ENCODE data around the gene TGFB3. TPM values are rescaled to one million over a fixed set of nuclear protein-coding genes. Genes with fewer than 3 reads are reported as not detected.

TGFB3 gene
- 0.24 TPM for polyA plus RNA-seq (2013, experiment 1 of 2)
- polyA plus RNA-seq (2013, experiment 2 of 2) = 0.21 TPM

DNA sequence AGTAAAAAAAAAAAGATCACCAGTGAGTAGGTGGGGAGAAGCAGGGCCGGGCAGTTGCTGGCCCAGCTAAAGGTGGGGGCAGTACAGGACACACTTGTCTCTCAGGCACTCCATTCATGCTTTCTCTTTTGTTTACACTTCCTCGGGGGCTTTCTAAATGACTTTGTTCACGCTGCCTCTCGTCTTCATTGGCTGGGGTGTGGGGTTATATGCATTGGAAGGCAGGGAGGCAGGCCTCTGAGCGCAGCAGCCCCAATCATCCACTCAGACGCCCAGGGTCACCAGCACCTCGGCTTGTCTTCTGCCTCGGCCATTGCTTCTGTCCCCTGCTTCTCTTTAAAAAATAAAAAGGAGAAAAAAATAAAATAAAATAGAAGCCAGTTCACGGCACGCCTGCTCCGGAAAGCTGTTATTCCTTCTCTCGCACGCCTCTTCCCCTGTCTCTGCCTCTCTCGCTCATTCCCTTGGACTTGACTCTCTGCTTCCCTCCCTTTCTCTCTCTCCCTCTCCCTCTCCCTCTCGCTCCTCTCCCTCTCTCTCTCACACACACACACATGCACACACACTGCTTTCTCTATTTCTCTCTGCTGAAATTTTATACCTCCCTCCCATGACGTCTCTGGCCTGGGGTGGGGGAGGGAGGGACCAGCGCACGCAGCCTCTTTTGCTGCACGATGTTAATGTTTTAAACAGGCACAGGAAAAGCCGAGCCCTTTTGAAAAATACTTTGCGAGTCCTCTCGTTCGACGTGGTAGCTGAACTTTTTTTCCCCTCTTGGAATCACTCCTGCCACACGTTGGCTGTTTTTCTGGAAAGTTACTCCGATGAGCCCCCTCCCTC, at the start of gene TGFB3:
TSS of gene TGFB3 (minus strand) at position 570 of the 840 bp plus-strand sequence. CDS start 1,102 bp downstream, outside the sequence.
- no peak within 1 kb of the TSS for H2BK15ac ChIP-seq (ENCODE audit: low read length)
- WGBS, 2 donors (ENCODE audit: extremely low coverage in 2 of 2, insufficient read length in 2 of 2, insufficient replicate concordance in 1 of 2) = no CpG with 5 or more reads among the region's 26 CpGs
- no peak within 1 kb of the TSS for H3K27ac ChIP-seq (replicated peaks; ENCODE audit: low read length)
- H4K91ac ChIP-seq (ENCODE audit: low read depth, low read length, poor library complexity) = no peak within 1 kb of the TSS
- peak within 1 kb of the TSS; percentile 75 for H3K18ac ChIP-seq (ENCODE audit: low read length)
- no peak within 1 kb of the TSS for H2BK120ac ChIP-seq (ENCODE audit: low read depth, low read length)
- no peak within 1 kb of the TSS for H2BK5ac ChIP-seq (ENCODE audit: low read length)
- no peaks in the 10 kb centered on the region for H3K9me3 ChIP-seq (replicated peaks in 1 of 2; ENCODE audit: control insufficient read depth in 2 of 2, insufficient read depth in 1 of 2, low read depth in 1 of 2, low read length in 2 of 2)
- H3K27me3 ChIP-seq (ENCODE audit: control insufficient read depth in 3 of 3, insufficient read depth in 3 of 3, low read depth in 1 of 3, low read length in 3 of 3) = peaks cover 0 to 25% (median 22%) of the 10 kb centered on the region in 3 experiments
- H3K79me1 ChIP-seq (ENCODE audit: low read depth, low read length) = peaks cover 5% of the 10 kb centered on the region
- H2AFZ ChIP-seq (ENCODE audit: low read length) = peak within 1 kb of the TSS; percentile 98
- H3K4me2 ChIP-seq (ENCODE audit: insufficient read depth, low read length, poor library complexity, severe bottlenecking) = peak within 1 kb of the TSS; percentile 87
- peak within 1 kb of the TSS; percentile 1 for H3K14ac ChIP-seq (ENCODE audit: low read length)
- H3K4ac ChIP-seq (ENCODE audit: low read length) = no peak within 1 kb of the TSS
- peak within 1 kb of the TSS; percentile 53 to 86 for H3K4me3 ChIP-seq (ENCODE audit: low read length in 2 of 2)
- H3K23ac ChIP-seq (ENCODE audit: low read depth, low read length, poor library complexity) = peak within 1 kb of the TSS; percentile 59
- no peak within 1 kb of the TSS for H4K8ac ChIP-seq (ENCODE audit: low read depth, low read length)
- DNase-seq (ENCODE audit: low spot score) = peak; percentile 37
- H3K9ac ChIP-seq (ENCODE audit: low read depth, low read length, poor library complexity) = peak within 1 kb of the TSS; percentile 82
- H3K4me1 ChIP-seq (ENCODE audit: control insufficient read depth in 2 of 2, insufficient read depth in 1 of 2, low read depth in 1 of 2, low read length in 2 of 2) = peaks cover 8 to 14% of the 10 kb centered on the region in 2 donors
- H2BK12ac ChIP-seq (ENCODE audit: low read length) = peak within 1 kb of the TSS; percentile 49
- H3K36me3 ChIP-seq (replicated peaks in 1 of 2; ENCODE audit: control insufficient read depth in 2 of 2, insufficient read depth in 2 of 2, low read length in 2 of 2) = no peaks in the 10 kb centered on the region
- peak within 1 kb of the TSS; percentile 67 for H2AK5ac ChIP-seq (ENCODE audit: low read depth, low read length)

- H3K9me3 ChIP-seq (replicated peaks in 1 of 2; ENCODE audit: control insufficient read depth in 2 of 2, insufficient read depth in 1 of 2, low read depth in 1 of 2, low read length in 2 of 2) = peaks cover 6 to 13% of the 10 kb centered on the region in 2 donors
- no peaks in the 10 kb centered on the region for H3K27me3 ChIP-seq (ENCODE audit: control insufficient read depth in 3 of 3, insufficient read depth in 3 of 3, low read depth in 1 of 3, low read length in 3 of 3)
- no peak overlapping the region for H3K23ac ChIP-seq (ENCODE audit: low read depth, low read length, poor library complexity)
- no peak overlapping the region for H4K8ac ChIP-seq (ENCODE audit: low read depth, low read length)
- no peak overlapping the region for H2BK15ac ChIP-seq (ENCODE audit: low read length)
- peaks cover 4% of the 10 kb centered on the region for H3K79me1 ChIP-seq (ENCODE audit: low read depth, low read length)
- no peak overlapping the region for H2BK5ac ChIP-seq (ENCODE audit: low read length)
- no peak overlapping the region for H3K27ac ChIP-seq (replicated peaks; ENCODE audit: low read length)
- no peaks in the 10 kb centered on the region for H3K4me1 ChIP-seq (ENCODE audit: control insufficient read depth in 2 of 2, insufficient read depth in 1 of 2, low read depth in 1 of 2, low read length in 2 of 2)
- no peak overlapping the region for H2AFZ ChIP-seq (ENCODE audit: low read length)
- H3K4me3 ChIP-seq (ENCODE audit: low read length in 2 of 2) = no peak overlapping the region
- no CpG with 5 or more reads among the region's 4 CpGs for WGBS, 2 donors (ENCODE audit: extremely low coverage in 2 of 2, insufficient read length in 2 of 2, insufficient replicate concordance in 1 of 2)
- no peak for DNase-seq (ENCODE audit: low spot score)
- no peak overlapping the region for H3K18ac ChIP-seq (ENCODE audit: low read length)
- no peak overlapping the region for H3K4me2 ChIP-seq (ENCODE audit: insufficient read depth, low read length, poor library complexity, severe bottlenecking)
- H2BK12ac ChIP-seq (ENCODE audit: low read length) = no peak overlapping the region
- H2BK120ac ChIP-seq (ENCODE audit: low read depth, low read length) = no peak overlapping the region
- H4K91ac ChIP-seq (ENCODE audit: low read depth, low read length, poor library complexity) = no peak overlapping the region
- no peak overlapping the region for H3K14ac ChIP-seq (ENCODE audit: low read length)
- H3K36me3 ChIP-seq (replicated peaks in 1 of 2; ENCODE audit: control insufficient read depth in 2 of 2, insufficient read depth in 2 of 2, low read length in 2 of 2) = peaks cover 7 to 22% of the 10 kb centered on the region in 2 donors
- H2AK5ac ChIP-seq (ENCODE audit: low read depth, low read length) = no peak overlapping the region
- H3K9ac ChIP-seq (ENCODE audit: low read depth, low read length, poor library complexity) = no peak overlapping the region
- H3K4ac ChIP-seq (ENCODE audit: low read length) = no peak overlapping the region
Measured at GRCh38 chr14:76024211-76024907, 42.6 kb upstream of the TGFB3 start.

DNA sequence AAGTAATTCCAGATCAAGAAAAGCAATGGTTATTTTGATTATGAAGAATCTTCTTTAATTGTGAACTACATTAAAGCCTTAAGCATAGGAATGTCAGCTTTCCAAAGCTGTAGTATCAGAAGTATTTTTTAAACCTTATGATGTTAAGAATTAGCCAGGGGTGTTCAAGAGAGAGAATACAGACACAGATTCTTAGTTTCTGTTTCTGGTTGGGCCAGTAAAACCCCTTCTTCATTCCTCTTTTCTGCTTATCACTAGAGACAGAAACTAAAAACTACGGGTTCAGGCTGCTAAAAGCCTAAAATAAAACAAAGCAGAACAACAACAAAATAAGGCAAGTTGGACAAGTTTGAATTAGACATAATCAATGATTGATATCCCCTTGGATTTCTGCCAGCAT, 42.0 kb upstream of the TGFB3 start:
- no peak overlapping the region for H3K18ac ChIP-seq (ENCODE audit: low read length)
- H4K8ac ChIP-seq (ENCODE audit: low read depth, low read length) = no peak overlapping the region
- no peak overlapping the region for H3K4me3 ChIP-seq (ENCODE audit: low read length in 2 of 2)
- H3K4ac ChIP-seq (ENCODE audit: low read length) = no peak overlapping the region
- H2AK5ac ChIP-seq (ENCODE audit: low read depth, low read length) = no peak overlapping the region
- H2AFZ ChIP-seq (ENCODE audit: low read length) = no peak overlapping the region
- no peaks in the 10 kb centered on the region for H3K4me1 ChIP-seq (ENCODE audit: control insufficient read depth in 2 of 2, insufficient read depth in 1 of 2, low read depth in 1 of 2, low read length in 2 of 2)
- no peak overlapping the region for H2BK15ac ChIP-seq (ENCODE audit: low read length)
- no peak overlapping the region for H3K14ac ChIP-seq (ENCODE audit: low read length)
- no peak for DNase-seq (ENCODE audit: low spot score)
- H3K79me1 ChIP-seq (ENCODE audit: low read depth, low read length) = peaks cover 4% of the 10 kb centered on the region
- no peak overlapping the region for H2BK5ac ChIP-seq (ENCODE audit: low read length)
- no peak overlapping the region for H2BK120ac ChIP-seq (ENCODE audit: low read depth, low read length)
- H3K4me2 ChIP-seq (ENCODE audit: insufficient read depth, low read length, poor library complexity, severe bottlenecking) = no peak overlapping the region
- no peak overlapping the region for H4K91ac ChIP-seq (ENCODE audit: low read depth, low read length, poor library complexity)
- H3K36me3 ChIP-seq (replicated peaks in 1 of 2; ENCODE audit: control insufficient read depth in 2 of 2, insufficient read depth in 2 of 2, low read length in 2 of 2) = peaks cover 7 to 22% of the 10 kb centered on the region in 2 donors
- no peaks in the 10 kb centered on the region for H3K27me3 ChIP-seq (ENCODE audit: control insufficient read depth in 3 of 3, insufficient read depth in 3 of 3, low read depth in 1 of 3, low read length in 3 of 3)
- H3K9me3 ChIP-seq (replicated peaks in 1 of 2; ENCODE audit: control insufficient read depth in 2 of 2, insufficient read depth in 1 of 2, low read depth in 1 of 2, low read length in 2 of 2) = peaks cover 6 to 19% of the 10 kb centered on the region in 2 donors
- H3K23ac ChIP-seq (ENCODE audit: low read depth, low read length, poor library complexity) = no peak overlapping the region
- no peak overlapping the region for H2BK12ac ChIP-seq (ENCODE audit: low read length)
- no peak overlapping the region for H3K27ac ChIP-seq (replicated peaks; ENCODE audit: low read length)
- no CpG with 5 or more reads among the region's 1 CpG for WGBS, 2 donors (ENCODE audit: extremely low coverage in 2 of 2, insufficient read length in 2 of 2, insufficient replicate concordance in 1 of 2)
- no peak overlapping the region for H3K9ac ChIP-seq (ENCODE audit: low read depth, low read length, poor library complexity)

DNA sequence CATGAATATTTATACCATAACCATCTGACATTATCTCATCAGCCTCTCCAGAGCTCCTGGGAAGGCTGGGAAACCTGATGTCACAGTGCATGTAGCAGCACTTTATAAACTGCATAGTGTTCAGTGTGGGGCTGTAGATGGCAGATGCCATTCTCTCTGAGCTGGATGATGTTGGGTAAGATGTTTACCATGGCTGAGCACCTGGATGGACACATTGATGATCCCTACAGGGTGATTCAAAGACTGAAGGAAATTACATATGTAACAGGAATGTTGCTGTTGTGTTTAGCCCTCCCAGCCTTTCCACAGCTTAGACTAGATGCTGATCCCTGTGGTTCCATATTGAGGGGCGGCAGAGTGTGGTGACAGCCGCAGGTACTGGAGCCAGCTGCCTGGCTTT, 41.2 kb upstream of the TGFB3 start:
- Histone ChIP-seq H3K4me1 (ENCODE audit: control insufficient read depth in 2 of 2, insufficient read depth in 1 of 2, low read depth in 1 of 2, low read length in 2 of 2) (no peaks in the 10 kb centered on the region), H3K27ac (replicated peaks; ENCODE audit: low read length) (no peak overlapping the region), H3K14ac (ENCODE audit: low read length) (no peak overlapping the region), H3K4me2 (ENCODE audit: insufficient read depth, low read length, poor library complexity, severe bottlenecking) (no peak overlapping the region), H3K9me3 (replicated peaks in 1 of 2; ENCODE audit: control insufficient read depth in 2 of 2, insufficient read depth in 1 of 2, low read depth in 1 of 2, low read length in 2 of 2) (peaks cover 6 to 19% of the 10 kb centered on the region in 2 donors), H2BK15ac (ENCODE audit: low read length) (no peak overlapping the region), H3K36me3 (replicated peaks in 1 of 2; ENCODE audit: control insufficient read depth in 2 of 2, insufficient read depth in 2 of 2, low read length in 2 of 2) (peaks cover 7 to 22% of the 10 kb centered on the region in 2 donors), H2BK5ac (ENCODE audit: low read length) (no peak overlapping the region), H2AK5ac (ENCODE audit: low read depth, low read length) (no peak overlapping the region), H4K8ac (ENCODE audit: low read depth, low read length) (no peak overlapping the region), H3K18ac (ENCODE audit: low read length) (no peak overlapping the region), H3K9ac (ENCODE audit: low read depth, low read length, poor library complexity) (no peak overlapping the region), H2BK12ac (ENCODE audit: low read length) (no peak overlapping the region), H3K4me3 (ENCODE audit: low read length in 2 of 2) (no peak overlapping the region), H4K91ac (ENCODE audit: low read depth, low read length, poor library complexity) (no peak overlapping the region), H3K27me3 (ENCODE audit: control insufficient read depth in 3 of 3, insufficient read depth in 3 of 3, low read depth in 1 of 3, low read length in 3 of 3) (no peaks in the 10 kb centered on the region), H3K4ac (ENCODE audit: low read length) (no peak overlapping the region), H3K79me1 (ENCODE audit: low read depth, low read length) (peaks cover 4% of the 10 kb centered on the region), H2BK120ac (ENCODE audit: low read depth, low read length) (no peak overlapping the region), H3K23ac (ENCODE audit: low read depth, low read length, poor library complexity) (no peak overlapping the region), H2AFZ (ENCODE audit: low read length) (no peak overlapping the region)
- DNase-seq (ENCODE audit: low spot score) = no peak
- WGBS, 2 donors (ENCODE audit: extremely low coverage in 2 of 2, insufficient read length in 2 of 2, insufficient replicate concordance in 1 of 2) = no CpG with 5 or more reads among the region's 2 CpGs
